GM19351 (cell line): ENCODE measurements around the gene CYP2W1.
"Not testable (repeated sequence)": the region's sequence is repeated elsewhere in the genome, so short reads cannot be mapped to it uniquely, and the experiment has no call there.

Experiments
- ATAC-seq: cut with Tn5 transposase; IDR thresholded peaks from one replicate; pipeline ENCODE4 v1.9.1; 2021; ENCODE audit warnings: mild to moderate bottlenecking, moderate library complexity; ENCODE audit not compliant: unreplicated experiment

Gene CYP2W1

DNA sequence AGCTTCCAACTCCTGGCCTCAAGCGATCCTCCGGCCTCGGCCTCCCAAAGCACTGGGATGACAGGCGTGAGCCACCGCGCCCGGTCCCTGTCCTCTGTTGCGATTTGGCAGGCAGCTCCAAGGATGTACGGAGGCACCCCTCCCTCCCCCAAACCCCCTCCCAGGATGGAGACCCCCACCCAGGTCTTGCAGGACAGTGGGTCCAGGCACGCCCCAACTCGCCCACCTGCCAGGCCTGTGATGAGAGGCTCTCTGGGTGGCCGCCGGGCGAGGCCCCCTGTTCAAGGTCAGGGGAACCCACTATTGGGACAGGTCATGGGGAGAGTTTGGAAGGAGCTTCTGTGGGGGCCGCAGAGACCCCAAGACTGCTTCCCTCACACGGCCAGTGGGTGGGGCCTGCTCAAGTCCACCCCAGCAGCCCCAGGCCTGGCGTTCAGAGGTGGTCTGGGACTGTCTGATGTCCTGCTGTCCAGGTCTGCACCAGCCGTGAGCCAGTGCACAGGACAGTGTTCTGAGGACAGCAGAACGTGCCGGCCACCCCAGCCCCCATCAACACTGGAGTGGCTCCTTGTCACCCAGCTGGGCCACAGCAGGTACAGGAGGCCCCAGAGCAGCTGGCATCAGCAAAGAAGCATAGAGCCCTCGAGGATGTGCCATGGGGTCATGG lies 31.0 kb upstream of the CYP2W1 start:
- ATAC-seq, result no peak

- no peak for ATAC-seq
Measured at GRCh38 chr7:952548-953441, 30.2 kb upstream of the CYP2W1 start.

DNA sequence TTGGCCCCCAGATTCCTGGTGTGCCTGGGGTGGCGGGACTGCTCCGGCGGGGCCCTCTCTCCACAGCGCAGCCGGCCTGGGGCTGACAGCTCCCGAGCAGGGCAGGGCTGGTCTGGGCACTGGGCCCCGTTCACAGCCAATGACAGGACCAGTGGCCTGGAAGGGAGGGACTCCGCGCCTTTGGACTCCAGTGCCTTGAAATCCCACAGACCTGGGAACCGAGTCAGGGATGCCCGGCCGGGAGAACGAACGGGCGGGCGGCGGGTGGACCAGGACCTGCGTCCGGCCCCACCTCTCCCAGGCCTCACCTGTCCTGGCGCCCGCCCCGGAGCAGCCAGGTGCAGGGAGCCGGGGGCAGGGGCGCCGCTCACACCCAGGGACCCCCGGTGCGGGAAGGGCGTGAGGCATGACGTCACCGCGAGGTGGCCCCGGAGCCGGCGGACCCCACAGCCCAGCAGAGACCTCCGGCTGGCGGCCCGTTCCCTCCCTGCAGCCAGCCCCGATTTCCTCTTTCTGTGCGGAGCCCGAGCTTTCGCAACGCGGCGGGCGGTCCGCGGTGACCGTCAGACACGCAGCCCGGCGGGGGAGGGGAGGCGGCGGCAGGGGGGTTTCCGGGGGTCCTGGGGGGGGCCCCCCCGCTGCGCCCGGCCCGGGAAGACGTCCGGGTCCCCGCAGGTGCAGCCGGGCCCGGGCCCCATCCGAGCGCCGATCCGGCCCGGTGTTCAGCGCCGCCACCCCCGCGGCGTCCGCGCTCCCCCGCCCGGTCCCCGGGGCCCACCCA lies 29.2 kb upstream of the CYP2W1 start:
- ATAC-seq, result peak; percentile 28

- ATAC-seq, result peak; percentile 62
Measured at GRCh38 chr7:954330-955238, 28.4 kb upstream of the CYP2W1 start, which contains the start of gene ADAP1. TSS of gene ADAP1 (minus strand) at chr7:954680. CDS start at chr7:954477, 203 bp downstream.

DNA sequence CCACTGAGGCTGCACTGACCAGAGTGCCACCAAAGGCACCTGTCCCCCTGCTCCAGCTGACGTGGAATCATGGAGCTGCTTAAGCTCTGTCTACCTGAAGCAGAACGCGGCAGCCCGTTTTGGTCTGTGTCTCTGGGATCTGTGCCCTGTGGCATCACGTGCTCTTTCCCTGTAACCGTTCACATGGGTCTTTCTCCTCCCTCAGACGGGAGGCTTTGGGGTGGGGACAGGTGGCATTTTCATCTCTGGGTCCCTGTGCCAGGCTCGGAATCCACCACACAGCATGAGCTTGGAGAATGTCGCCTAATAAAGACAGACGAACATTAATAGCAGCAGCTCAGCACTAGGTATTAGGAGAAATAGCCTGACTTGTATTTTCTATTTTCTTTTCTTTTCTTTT lies 26.9 kb upstream of the CYP2W1 start:
- ATAC-seq, result no peak

GRCh38 chr7:957418-958220 lies 25.4 kb upstream of the CYP2W1 start:
- ATAC-seq, result no peak

DNA sequence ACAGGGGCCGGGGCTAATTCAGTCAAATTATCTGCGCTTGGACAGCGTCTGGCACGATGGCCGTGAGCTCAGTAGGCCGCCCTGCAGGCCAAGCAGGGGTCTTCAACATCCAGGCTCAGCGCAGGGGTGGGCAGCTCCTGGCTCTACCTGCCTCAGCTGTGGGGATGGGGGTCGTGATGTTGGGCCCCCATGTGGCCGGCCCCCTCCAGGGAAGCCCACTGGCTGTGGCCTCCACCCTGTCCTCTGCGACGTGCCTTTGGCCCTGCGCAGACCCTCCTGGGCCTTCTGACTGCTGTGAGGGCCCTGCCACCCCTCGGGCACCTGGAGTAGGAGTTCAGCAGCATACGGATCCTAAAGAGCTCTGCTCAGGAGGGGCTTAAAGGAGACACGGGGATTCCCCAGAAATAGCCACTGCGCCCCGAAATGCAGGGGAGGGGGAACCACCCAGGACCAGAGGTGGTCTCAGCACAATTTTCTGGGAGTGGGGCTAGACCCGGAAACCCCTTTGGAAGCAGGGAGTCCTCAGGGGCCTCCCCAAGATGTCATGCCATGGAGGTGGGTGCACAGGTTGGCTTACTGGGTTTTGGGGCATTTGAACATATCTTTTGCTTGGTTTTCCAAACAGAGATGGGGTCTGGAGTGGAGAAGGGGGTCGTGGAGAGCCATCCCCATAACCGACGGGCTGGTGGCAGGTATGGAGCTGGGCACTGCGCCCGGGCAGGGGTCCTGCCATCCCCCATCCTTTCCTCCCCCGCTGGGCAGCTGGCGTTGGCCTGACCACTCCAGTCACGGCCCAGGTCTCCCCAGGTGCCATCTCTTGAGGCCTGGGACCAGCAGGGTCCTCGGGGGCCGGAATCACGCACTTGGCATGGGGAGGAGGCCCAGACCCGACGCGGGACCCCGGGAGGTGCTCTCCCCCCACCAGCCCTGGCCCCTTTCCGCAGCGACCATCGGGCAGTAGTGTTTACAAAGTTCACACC lies 24.5 kb upstream of the CYP2W1 start:
- ATAC-seq, result no peak

DNA sequence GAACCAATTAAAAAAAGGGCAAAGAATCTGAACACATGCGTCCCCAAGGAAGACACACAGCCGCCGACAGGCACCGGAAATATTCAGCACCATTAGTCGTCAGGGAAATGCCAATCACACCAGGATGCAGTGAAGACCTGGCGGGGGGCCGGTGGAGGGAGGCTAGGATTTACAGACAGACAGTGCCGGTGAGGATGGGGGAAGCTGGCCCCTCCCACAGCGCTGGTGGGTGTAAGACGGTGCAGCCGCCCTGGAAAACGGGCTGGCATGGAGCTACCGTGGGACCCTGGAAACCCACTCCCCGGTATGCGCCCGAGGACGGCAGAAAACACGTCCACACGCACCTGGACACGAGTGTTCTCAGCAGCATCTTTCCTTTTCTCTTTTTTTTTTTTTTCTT lies 23.7 kb upstream of the CYP2W1 start:
- no peak for ATAC-seq

DNA sequence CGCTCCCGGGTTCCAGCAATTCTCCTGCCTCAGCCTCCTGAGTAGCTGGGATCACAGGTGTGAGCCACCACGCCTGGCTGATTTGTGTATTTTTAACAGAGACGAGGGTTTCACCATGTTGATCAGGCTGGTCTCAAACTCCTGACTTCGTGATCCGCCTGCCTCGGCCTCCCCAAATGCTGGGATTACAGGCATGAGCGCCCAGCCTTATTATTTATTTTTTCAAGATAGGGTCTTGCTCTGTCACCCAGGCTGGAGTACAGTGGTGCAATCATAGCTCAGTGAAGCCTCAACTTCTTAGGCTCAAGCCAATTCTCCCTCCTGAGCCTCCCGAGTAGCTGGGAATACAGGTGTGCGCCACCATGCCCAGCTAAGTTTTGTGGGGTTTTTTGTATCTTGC lies 23.2 kb upstream of the CYP2W1 start:
- not testable (repeated sequence) for ATAC-seq

DNA sequence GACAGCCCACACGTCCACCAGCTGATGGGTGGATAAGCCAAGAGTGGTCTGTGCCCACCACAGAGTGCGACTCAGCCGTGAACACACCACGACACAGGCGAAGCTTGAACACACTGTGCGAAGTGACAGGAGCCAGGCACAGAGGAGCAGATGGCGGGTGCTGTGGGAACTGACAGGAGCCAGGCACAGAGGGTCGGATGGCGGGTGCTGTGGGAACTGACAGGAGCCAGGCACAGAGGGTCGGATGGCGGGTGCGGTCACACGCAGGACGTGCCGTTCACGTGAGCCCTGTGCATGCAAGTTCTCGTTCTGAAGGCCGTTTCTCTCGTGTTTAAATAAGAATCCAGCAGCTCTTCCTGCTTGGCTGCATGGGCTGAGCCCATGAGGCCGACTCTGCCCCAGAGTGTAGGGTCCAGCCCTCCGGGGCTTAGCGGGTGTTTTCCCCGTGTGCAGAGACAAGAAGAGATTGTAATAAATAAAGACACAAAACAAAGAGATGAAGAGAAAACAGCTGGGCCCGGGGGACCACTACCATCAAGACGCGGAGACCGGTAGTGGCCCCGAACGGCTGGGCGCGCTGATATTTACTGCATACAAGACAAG lies 22.6 kb upstream of the CYP2W1 start:
- no peak for ATAC-seq

DNA sequence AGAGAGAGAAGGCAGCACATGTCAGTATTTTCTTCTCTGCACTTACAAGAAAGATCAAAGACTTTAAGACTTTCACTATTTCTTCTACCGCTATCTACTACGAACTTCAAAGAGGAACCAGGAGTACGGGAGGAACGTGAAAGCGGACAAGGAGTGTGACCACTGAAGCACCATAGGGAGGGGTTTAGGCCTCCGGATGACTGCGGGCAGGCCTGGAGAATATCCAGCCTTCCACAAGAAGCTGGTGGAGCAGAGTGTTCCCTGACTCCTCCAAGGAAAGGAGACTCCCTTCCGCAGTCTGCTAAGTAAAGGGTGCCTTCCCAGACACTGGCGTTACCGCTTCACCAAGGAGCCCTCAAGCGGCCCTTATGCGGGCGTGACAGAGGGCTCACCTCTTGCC lies 22.0 kb upstream of the CYP2W1 start:
- ATAC-seq, result not testable (repeated sequence)

GRCh38 chr7:961546-962400 lies 21.2 kb upstream of the CYP2W1 start:
- no peak for ATAC-seq

DNA sequence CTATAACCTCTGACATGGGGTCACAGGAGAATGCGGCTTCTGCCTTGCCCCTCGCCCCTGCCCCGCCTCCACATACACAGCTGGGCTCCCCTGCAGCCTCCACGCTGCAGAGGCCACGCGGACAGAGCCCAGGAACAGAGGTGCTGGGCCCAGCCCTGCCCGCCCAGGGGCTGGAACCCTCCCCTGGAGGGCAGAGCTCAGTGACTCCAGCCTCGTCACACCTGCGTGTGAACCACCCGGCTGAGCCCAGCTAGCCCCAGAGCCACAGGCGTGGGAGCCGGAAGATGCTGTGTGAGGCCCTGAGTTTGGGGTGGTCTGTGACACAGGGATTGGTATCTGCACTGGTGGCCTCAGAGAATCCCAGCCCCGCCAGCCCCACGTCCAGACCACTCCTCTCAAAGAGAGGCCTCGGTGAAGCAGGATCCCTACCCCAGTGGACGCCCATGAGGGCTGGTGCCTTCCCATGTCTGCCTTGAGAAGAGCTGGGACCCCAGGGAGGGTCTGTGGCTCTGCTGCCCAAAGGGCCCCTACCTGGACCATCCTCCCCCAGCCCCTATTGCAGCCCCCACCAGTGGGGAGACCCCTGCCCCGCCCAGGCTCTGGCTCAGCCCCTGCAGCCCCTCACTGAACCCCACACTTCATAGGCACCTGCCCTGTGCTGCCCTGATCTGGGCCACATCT lies 20.4 kb upstream of the CYP2W1 start:
- ATAC-seq, result no peak

GRCh38 chr7:963236-964078 lies 19.5 kb upstream of the CYP2W1 start:
- no peak for ATAC-seq

GRCh38 chr7:964401-965231 lies 18.4 kb upstream of the CYP2W1 start:
- no peak for ATAC-seq
